PC-9 (cell line): Measurements from ENCODE around the gene ZNF652. TPM values are rescaled to one million over a fixed set of nuclear protein-coding genes. Genes with fewer than 3 reads are reported as not detected.

ENCODE experiments used
- BruUV-seq: library from RNA; stranded (reverse); fragments of 400-500 nt; replicated peaks from 2 replicates; lab custom pipeline; 2021; lab: Mats Ljungman, UMichigan
- CTCF ChIA-PET: fragments of 300-600 bp; sonication (Branson Sonifier 250); formaldehyde crosslinking; loops from one replicate; lab custom pipeline; 2022; ENCODE audit warnings: antibody characterized with exemption; lab: Charles Lee
- POLR2A ChIA-PET: fragments of 300-600 bp; sonication (Branson Sonifier 250); formaldehyde crosslinking; loops from one replicate; lab custom pipeline; 2022; ENCODE audit warnings: antibody characterized with exemption; ENCODE audit not compliant: unreplicated experiment; lab: Charles Lee
- DNase-seq, 2 experiments: peaks; one replicate each; pipeline versions ENCODE4 v3.0.0 to v3.0.0-alpha.2; 2015 to 2022; ENCODE audit warnings: mixed read lengths in 1 of 2
- H2AFZ ChIP-seq: fragments of 200-600 bp; sonication (generic); 2 replicates; pipeline ENCODE4 v1.8.1; 2017; ENCODE audit warnings: antibody characterized with exemption
- H3F3A ChIP-seq: fragments of 200-600 bp; sonication (generic); 2 replicates; pipeline ENCODE4 v1.8.1; 2017; ENCODE audit warnings: antibody characterized with exemption, mild to moderate bottlenecking, low read depth; ENCODE audit not compliant: insufficient read depth
- H3K27ac ChIP-seq: fragments of 200-600 bp; sonication (generic); 2 replicates; pipeline ENCODE4 v1.6.1; 2016; ENCODE audit warnings: mixed run types
- H3K27me3 ChIP-seq: fragments of 200-600 bp; sonication (generic); 2 replicates; pipeline ENCODE4 v1.6.1; 2016; ENCODE audit warnings: low read depth, mixed run types; ENCODE audit not compliant: insufficient read depth
- H3K36me3 ChIP-seq: fragments of 200-600 bp; sonication (generic); 2 replicates; pipeline ENCODE4 v1.6.1; 2016; ENCODE audit warnings: low read depth, mixed run types
- H3K4me1 ChIP-seq: fragments of 200-600 bp; sonication (generic); replicated peaks from 2 replicates; pipeline ENCODE4 v1.6.1; 2016; ENCODE audit warnings: mixed run types; ENCODE audit not compliant: insufficient read depth
- H3K4me2 ChIP-seq: fragments of 200-600 bp; sonication (generic); 2 replicates; pipeline ENCODE4 v1.6.1; 2017; ENCODE audit warnings: mixed run types
- H3K4me3 ChIP-seq: fragments of 200-600 bp; sonication (generic); 2 replicates; pipeline ENCODE4 v1.6.1; 2016; ENCODE audit warnings: mixed run types
- H3K79me2 ChIP-seq: fragments of 200-600 bp; sonication (generic); 2 replicates; pipeline ENCODE4 v1.6.1; 2017; ENCODE audit warnings: low read depth, mixed run types
- H3K9me2 ChIP-seq: fragments of 200-600 bp; sonication (generic); 2 replicates; pipeline ENCODE4 v1.8.1; 2017; ENCODE audit warnings: mild to moderate bottlenecking; ENCODE audit not compliant: insufficient read depth
- H3K9me3 ChIP-seq: fragments of 200-600 bp; sonication (generic); 2 replicates; pipeline ENCODE4 v1.8.1; 2016; ENCODE audit warnings: low read depth; ENCODE audit not compliant: insufficient read depth
- H4K20me1 ChIP-seq: fragments of 200-600 bp; sonication (generic); 2 replicates; pipeline ENCODE4 v1.8.1; 2017; ENCODE audit not compliant: insufficient read depth
- intact Hi-C: fragments of 100-400 bp; cut with micrococcal nuclease; formaldehyde crosslinking; loops from one replicate; pipeline ENCODE4 v1.10.0; 2022; ENCODE audit not compliant: unreplicated experiment
- microRNA-seq: library from miRNA; unstranded; fragments of <30 nt; microRNA quantifications from one replicate; pipeline ENCODE4 v1.2.0, GENCODE V29; 2021; ENCODE audit warnings: borderline number of aligned reads, borderline replicate concordance
- total RNA-seq: library from RNA; stranded (reverse); gene quantifications from 2 replicates; pipeline ENCODE4 v1.2.3, GENCODE V29; 2021
- TF ChIP-seq, protein P1 (sequence below): fragments of 200-600 bp; sonication (generic); conservative IDR thresholded peaks from 2 replicates; pipeline ENCODE4 v1.6.1; 2017; ENCODE audit warnings: mixed run types, antibody characterized with exemption, mild to moderate bottlenecking, moderate library complexity

The ZNF652 gene
- total RNA-seq, 1 experiment from 2014 or later: 49.8 TPM

- peaks cover 10% of the 10 kb centered on the region for H3K4me1 ChIP-seq
- ChIA-PET POLR2A (no interaction called here), CTCF (no interaction called here)
- no peak overlapping the region for H3K4me2 ChIP-seq
- intact Hi-C loops: no loop called here
- H3K27me3 ChIP-seq: no peaks in the 10 kb centered on the region
- no peaks in the 10 kb centered on the region for H3K36me3 ChIP-seq
- H3K79me2 ChIP-seq: no peaks in the 10 kb centered on the region
- H2AFZ ChIP-seq: no peak overlapping the region
- no peaks in the 10 kb centered on the region for H3K9me2 ChIP-seq
- no peaks in the 10 kb centered on the region; the same call in 1 of the 2 replicates for H3F3A ChIP-seq
- H3K4me3 ChIP-seq: no peak overlapping the region
- TF ChIP-seq, protein P1, sequence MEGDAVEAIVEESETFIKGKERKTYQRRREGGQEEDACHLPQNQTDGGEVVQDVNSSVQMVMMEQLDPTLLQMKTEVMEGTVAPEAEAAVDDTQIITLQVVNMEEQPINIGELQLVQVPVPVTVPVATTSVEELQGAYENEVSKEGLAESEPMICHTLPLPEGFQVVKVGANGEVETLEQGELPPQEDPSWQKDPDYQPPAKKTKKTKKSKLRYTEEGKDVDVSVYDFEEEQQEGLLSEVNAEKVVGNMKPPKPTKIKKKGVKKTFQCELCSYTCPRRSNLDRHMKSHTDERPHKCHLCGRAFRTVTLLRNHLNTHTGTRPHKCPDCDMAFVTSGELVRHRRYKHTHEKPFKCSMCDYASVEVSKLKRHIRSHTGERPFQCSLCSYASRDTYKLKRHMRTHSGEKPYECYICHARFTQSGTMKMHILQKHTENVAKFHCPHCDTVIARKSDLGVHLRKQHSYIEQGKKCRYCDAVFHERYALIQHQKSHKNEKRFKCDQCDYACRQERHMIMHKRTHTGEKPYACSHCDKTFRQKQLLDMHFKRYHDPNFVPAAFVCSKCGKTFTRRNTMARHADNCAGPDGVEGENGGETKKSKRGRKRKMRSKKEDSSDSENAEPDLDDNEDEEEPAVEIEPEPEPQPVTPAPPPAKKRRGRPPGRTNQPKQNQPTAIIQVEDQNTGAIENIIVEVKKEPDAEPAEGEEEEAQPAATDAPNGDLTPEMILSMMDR: no peak
- DNase-seq: no peak
- no TSS peak for BruUV-seq
- no peaks in the 10 kb centered on the region for H4K20me1 ChIP-seq
- no peak overlapping the region for H3K27ac ChIP-seq
- H3K9me3 ChIP-seq: no peaks in the 10 kb centered on the region
Observed at GRCh38 chr17:49244839-49245238, 117.2 kb downstream of the ZNF652 start.

Small RNA genes within 50 kb of the gene (microRNA-seq; reads per million reads assigned to microRNA genes)
- gene MIR6129: not detected

Other genes starting within 250 kb of the ZNF652 start
- gene B4GALNT2, start 229.5 kb downstream of the ZNF652 start, total RNA-seq: 0.10 TPM in 1 of 2 replicates, not detected in the other
- 7.4 and 9.4 TPM in 2 replicates for gene GNGT2, start 151.7 kb downstream of the ZNF652 start, total RNA-seq
- gene ABI3, start 151.5 kb downstream of the ZNF652 start, total RNA-seq: not detected in 2 replicates
- gene PHOSPHO1, start 131.5 kb downstream of the ZNF652 start, total RNA-seq: not detected in 2 replicates
- 197 and 244 TPM in 2 replicates for gene PHB1, start 52.6 kb upstream of the ZNF652 start, total RNA-seq
- gene NGFR, start 133.0 kb upstream of the ZNF652 start, total RNA-seq: 0.11 TPM in 1 of 2 replicates, not detected in the other
- not detected in 2 replicates for gene NXPH3, start 213.6 kb upstream of the ZNF652 start, total RNA-seq